Measurements from ENCODE around the gene NWD2. TPM values are rescaled to one million over a fixed set of nuclear protein-coding genes. Genes with fewer than 3 reads are reported as not detected.

Gene NWD2
- total and polyA plus RNA-seq, 9 of the 15 experiments (the other 6 are each of a cell fraction or from before 2014, with no cell fraction given), result not detected

- WGBS (ENCODE audit: insufficient coverage, low coverage, missing lambda C conversion rate), result 2% methylated on average over 29 of the region's 56 CpGs
- peaks cover 7 to 9% of the 10 kb centered on the region in 2 experiments; a peak in 4 of 5 replicates for H3K27me3 ChIP-seq (ENCODE audit: control insufficient read depth in 2 of 2, insufficient read depth in 2 of 2, low read length in 2 of 2)
- H3K9me1 ChIP-seq (ENCODE audit: control insufficient read depth, insufficient read depth, low read length), result no peaks in the 10 kb centered on the region
- H3K4me2 ChIP-seq (ENCODE audit: insufficient read depth, low read length), result peak overlapping the region; percentile 59
- H3K9ac ChIP-seq (ENCODE audit: insufficient read depth in 1 of 2, low read depth in 2 of 2, low read length in 2 of 2), result peak overlapping the region in 1 of 2 experiments; percentile 17; a peak in 2 of 4 replicates
- no peaks in the 10 kb centered on the region for H3K79me2 ChIP-seq (ENCODE audit: control insufficient read depth, insufficient read depth, low read length)
- H3K9me3 ChIP-seq (replicated peaks; ENCODE audit: control insufficient read depth, insufficient read depth, low read depth, low read length), result no peaks in the 10 kb centered on the region
- BruUV-seq (replicated peaks), result no TSS peak
- peak overlapping the region; percentile 60 for H2AFZ ChIP-seq (ENCODE audit: low read depth, low read length)
- FAIRE-seq (no peak), DNase-seq (ENCODE audit: extremely low read depth in 1 of 4, low spot score in 3 of 4) (peak; percentile 13 to 63 (median 52)), ATAC-seq (peak; percentile 96)
- CTCF ChIA-PET (ENCODE audit: low intra/inter-chr PET ratio), result interaction anchor here (0.8 to 1.9 kb wide), 3 partner anchors 113 to 582 kb away, joined by 3 to 10 read pairs (median 3); no protein-coding TSS in a partner anchor
- POLR2A ChIA-PET, result no interaction called here
- H3K27ac ChIP-seq (ENCODE audit: extremely low read depth, low read depth, low read length), result no peak overlapping the region
- no peaks in the 10 kb centered on the region for H4K20me1 ChIP-seq (replicated peaks; ENCODE audit: control insufficient read depth, insufficient read depth, low read length)
- in situ Hi-C loops (cut with MboI), result no loop called here
- intact Hi-C loops (cut with micrococcal nuclease), result loop anchor here (1.0 kb wide), 2 partner anchors 113 to 349 kb away; no protein-coding TSS in a partner anchor
- no peaks in the 10 kb centered on the region for H3K36me3 ChIP-seq (ENCODE audit: control insufficient read depth, insufficient read depth, low read length)
- H3K4me3 ChIP-seq, result no peak overlapping the region
- H3K4me1 ChIP-seq (replicated peaks in 1 of 2; ENCODE audit: control insufficient read depth in 2 of 2, insufficient read depth in 2 of 2, low read length in 2 of 2), result peaks cover 0 to 9% of the 10 kb centered on the region in 2 experiments; a peak in 2 of 5 replicates
- peak; percentile 95 for TF ChIP-seq USF2 (CRISPR knock-in tag; IDR thresholded peaks at IDR 0.05)
- peak; percentile 57 for TF ChIP-seq NFYB (IDR thresholded peaks at IDR 0.05; ENCODE audit: extremely low read depth, insufficient read length)
- TF ChIP-seq ZBTB2 (IDR thresholded peaks at IDR 0.05), result no peak
- peak; percentile 53 for TF ChIP-seq CXXC5 (CRISPR knock-in tag; IDR thresholded peaks at IDR 0.05)
- peak; percentile 74 to 95 for TF ChIP-seq E2F6 (IDR thresholded peaks at IDR 0.05; ENCODE audit: borderline replicate concordance in 1 of 2, extremely low read depth in 1 of 2, insufficient read depth in 1 of 2, insufficient read length in 1 of 2, low read depth in 1 of 2, low read length in 1 of 2, poor library complexity in 1 of 2, severe bottlenecking in 1 of 2)
- peak; percentile 75 for TF ChIP-seq L3MBTL2 (IDR thresholded peaks at IDR 0.05)
- TF ChIP-seq USF1 (CRISPR knock-in tag; IDR thresholded peaks at IDR 0.05), result peak; percentile 87
Measured at GRCh38 chr4:37453281-37453998, 208.9 kb downstream of the NWD2 start.
